Activated T-helper 9 cell treated with anti-CD3 and anti-CD28 coated beads, Interleukin-2, amount 50 U/mL, for 16 hours (primary cell): ENCODE results near the gene PTPRJ.
"Not testable (repeated sequence)": the region's sequence is repeated elsewhere in the genome, so short reads cannot be mapped to it uniquely, and the experiment has no call there.

Experiments used
- DNase-seq: peaks from one replicate; pipeline ENCODE4 v3.0.0-alpha.2; 2020; ENCODE audit warnings: low read depth

The PTPRJ gene

DNA sequence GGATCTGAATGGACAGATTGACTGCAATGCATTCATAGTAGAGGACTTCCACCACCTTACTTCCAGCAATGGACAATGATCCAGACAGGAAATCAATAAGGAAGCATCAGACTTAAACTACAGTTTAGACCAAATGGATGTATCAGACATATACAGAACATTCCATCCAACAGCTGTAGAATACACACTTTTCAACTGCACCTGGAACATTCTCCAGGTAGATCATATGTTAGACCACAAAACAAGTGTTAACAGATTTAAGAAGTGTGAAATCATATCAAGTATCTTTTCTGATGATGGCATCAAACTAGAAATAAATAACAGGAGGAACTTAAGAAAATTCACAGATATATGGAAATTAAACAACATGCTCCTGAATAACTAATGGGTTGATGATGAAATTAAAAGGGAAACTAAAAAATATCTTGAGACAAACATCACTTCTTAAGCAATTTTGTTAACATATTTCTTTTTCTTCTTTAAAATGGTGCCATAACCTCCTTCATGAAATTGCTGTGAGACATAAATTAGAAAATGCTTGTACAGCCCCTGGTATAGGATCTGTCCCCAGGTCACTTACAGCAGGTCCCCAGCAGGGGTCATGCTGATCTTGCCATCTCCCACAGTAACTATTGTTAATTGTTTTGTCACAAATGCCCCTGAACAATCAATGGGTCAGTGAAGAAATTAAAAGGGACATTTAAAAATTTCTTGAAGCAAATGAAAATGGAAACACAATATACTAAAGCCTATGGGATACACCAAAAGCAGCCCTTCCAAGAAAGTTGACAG is 136.3 kb downstream of the PTPRJ start:
- no peak for DNase-seq

DNA sequence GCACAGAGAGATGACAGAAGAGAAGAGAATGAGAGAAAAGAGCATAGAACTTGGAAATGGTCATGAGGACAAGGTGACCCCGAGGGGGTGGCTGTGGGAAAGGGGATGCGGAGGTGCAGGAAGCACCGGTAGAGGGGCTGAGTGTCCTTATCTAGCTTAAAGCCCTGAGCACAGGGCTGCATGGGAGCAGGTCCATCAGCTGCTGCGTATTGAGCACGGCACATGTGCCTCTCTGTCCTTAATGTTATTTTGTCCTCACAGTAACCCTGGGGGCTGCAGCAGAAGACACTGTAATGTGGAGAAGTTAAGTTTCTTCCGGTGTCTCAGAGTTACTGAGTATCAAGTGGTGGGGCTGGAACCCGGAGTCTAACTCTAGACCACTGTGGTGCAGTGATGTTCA is 141.9 kb downstream of the PTPRJ start:
- no peak for DNase-seq

DNA sequence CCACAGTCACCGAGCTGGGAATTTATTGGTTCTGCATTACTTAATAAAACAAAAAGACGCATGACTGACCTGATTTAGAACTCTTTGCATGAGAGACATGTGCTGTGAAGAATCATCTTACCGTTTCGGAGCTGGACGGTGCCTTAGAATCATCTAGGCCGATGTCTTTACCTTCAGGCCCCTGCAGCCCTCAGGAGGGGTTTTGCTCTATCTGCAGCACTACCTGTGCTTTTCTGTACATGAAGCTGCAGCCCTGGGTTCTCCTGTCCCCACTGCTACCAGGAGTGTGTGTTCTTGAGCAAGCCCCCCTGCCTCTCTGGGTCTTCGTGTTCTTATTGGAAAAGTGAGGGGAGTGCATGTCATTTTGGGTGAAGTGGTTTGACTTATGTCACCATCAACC is 142.3 kb downstream of the PTPRJ start:
- no peak for DNase-seq

DNA sequence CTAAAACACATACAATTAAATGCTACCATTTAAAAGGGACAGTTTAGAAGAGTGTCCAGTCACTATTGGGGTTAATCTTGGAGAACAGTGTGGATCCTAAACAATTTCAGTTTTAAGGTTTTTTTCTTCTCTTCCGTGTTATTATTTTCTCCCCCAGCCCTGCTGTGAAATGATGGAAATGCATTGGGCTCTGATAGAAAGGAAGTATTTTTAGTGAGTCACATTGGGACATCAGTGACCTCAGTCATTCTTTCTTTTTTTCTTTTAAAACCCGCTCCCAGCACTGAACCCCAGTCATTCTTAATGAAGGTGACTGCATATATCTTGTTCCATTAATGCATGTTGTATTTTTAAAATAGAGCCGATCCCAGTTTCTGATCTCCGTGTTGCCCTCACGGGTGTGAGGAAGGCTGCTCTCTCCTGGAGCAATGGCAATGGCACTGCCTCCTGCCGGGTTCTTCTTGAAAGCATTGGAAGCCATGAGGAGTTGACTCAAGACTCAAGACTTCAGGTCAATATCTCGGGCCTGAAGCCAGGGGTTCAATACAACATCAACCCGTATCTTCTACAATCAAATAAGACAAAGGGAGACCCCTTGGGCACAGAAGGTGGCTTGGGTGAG is 143.0 kb downstream of the PTPRJ start:
- no peak for DNase-seq

DNA sequence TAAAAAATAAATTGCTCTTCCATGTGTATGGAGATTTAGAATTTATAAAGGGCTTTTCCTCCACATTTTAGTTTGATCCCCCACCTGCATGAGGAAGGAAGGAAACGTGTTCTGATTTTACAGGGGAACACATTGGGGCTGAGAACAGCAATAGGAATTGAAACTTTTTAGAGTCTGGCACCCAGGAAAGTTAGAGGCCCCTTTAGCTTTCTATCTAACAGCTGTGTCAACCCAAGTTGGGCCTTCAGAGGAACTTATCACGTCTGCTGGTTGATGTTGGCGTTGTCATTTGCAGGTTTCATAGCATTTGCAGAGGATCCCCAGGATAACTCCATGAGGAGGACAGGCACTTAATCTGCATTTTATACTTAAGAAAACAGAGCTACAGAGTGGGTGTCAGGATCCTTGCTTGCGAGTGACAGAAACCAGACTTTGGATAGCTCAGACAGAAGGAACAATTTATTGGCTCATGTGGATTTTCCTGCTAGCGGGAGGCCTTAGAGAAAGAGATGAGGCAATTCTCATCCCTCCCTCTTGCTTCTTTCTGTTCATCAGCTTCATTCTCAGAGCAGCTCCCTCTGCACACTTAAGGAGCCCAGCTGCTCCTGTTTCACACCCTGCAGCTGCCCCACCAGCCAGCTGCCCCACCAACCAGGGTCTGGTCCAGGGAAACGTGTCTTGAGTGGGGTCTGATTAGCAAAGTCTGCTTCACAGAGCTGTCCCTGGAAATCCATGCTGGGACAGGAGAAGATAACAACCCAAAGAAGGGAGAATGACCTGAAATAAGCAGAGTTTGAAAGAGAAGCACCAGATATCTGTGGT is 143.8 kb downstream of the PTPRJ start:
- no peak for DNase-seq

DNA sequence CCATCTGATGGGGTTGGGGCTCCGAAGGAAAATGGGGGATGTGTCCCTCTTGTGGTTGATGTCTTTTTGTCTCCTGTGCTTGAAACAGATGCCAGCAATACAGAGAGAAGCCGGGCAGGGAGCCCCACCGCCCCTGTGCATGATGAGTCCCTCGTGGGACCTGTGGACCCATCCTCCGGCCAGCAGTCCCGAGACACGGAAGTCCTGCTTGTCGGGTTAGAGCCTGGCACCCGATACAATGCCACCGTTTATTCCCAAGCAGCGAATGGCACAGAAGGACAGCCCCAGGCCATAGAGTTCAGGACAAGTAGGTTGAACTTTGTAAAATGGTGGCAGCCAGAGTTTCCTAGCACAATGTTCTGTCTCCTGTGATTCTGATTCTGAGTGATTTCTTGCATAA is 144.5 kb downstream of the PTPRJ start:
- DNase-seq = no peak

DNA sequence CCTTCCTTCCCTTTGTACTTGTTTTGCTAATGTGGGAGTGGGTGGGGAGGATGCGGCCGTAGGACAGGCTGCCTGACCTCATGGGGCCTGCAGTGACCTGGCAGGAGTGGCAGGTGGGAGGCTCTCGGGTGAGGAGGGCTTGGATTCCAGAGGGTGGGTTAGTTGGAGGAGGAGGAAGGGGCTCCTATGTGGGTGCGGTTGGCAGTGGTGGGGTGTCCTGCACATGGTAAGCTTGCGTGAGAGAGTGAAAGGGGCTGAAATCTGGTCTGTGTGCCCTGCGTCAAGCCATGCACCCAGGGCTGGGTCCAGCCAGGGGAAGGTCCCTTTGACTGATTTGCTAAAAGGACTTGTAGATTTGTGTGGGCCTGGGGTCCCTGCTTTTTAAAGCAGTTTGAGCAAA is 145.5 kb downstream of the PTPRJ start:
- DNase-seq = no peak

DNA sequence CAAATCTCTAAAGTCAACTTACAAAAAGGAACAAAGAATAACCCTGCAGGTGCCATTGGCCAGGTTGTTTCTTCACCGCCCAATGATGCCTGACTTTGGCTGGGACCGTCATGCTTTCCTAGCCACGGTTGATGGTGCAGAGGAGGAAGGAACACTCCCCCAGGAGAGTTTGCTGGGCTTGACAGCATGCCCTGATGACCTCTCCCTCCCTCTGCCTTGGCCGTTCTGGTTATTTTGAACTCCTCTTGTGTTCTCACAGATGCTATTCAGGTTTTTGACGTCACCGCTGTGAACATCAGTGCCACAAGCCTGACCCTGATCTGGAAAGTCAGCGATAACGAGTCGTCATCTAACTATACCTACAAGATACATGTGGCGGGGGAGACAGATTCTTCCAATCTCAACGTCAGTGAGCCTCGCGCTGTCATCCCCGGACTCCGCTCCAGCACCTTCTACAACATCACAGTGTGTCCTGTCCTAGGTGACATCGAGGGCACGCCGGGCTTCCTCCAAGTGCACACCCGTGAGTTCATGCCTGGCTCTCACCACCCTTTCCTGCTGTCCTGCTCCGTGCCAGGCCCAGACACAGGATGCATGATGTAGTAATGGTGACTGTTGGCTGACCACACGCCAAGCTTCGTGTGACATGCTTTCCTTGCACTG is 147.3 kb downstream of the PTPRJ start:
- DNase-seq = no peak

DNA sequence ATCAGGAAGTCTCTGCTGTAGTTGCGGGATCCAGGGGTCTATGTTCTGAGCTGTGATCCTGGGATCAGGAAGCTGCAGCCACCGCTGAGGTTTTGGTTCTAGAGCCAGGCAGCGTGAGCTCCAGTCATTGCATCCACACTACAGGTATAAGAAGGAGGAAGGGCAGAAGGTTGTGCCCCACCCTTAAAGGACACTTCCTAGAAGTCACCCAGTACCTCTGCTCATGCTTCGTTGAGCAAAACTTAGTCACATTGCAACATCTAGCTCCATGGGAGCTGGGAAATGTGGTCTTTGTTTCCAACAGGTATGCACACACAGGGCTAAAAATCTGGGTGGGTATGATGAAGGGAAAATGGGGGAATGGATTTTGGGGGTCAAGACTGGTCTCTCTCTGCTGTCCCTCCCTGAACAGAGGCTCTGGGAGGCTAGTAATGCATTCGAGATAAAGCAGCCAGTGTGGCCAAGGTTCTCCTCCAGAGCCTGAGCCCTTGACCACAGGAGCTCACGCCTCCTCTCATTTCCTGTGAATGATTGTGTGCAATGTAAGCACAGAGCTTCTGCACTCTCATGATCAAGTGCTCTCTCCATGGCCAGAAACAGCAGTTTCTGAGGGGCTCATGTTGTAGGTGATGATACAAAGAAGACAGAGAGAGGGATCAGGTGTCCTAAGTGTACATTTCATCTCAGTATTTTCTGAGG is 149.5 kb downstream of the PTPRJ start:
- no peak for DNase-seq

DNA sequence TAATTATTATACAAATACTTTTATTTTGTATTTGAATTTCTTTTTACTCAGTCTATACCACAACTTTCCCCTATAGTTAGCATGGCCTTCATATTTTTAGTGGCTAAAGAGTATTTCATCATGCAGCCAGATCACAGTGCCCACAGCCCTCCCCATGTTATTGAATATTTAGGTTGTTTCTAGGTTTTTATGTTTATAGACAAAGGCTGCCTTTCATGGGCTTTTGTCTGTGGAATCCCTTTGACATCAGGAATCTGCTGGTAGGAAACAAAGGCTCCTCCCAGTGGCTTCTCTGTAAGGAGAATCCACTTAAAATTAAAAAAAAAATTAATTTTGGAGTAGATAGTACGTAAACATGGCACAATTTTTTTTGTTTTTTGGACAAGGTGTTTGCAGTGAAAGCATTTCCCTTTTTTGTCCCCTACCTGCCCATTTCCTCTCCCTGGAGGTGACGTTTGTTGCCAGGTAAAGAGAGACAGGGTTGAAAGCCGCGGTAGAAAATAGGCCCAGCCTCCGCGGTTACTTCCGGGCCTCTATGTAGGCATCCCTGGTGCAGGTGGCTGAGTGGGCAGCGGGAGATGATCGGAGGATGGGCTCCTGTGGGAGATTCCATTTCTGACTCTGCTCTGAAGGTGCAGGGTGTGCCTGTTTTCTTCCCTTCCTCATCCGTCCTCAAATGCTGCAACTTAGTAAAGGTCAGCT is 154.0 kb downstream of the PTPRJ start:
- DNase-seq = no peak

DNA sequence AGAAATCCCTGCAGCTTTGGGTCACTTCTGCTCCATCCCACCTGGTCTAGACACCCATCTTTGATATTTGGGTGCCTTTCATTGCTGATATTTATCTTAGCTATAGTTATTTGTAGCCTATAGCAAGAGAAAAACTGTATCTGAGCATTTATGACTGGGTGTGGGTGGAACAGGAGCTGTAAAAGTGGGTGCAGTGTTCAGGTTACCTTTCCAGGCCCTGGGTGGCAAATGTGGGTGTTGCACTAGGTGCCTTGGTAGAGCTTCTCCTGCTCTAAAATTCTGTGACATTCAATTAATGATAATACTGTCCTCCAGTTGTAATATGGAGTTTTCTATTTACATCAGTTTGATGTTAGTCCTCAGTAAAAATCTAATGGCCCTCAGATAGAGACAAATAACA is 157.9 kb downstream of the PTPRJ start:
- no peak for DNase-seq

DNA sequence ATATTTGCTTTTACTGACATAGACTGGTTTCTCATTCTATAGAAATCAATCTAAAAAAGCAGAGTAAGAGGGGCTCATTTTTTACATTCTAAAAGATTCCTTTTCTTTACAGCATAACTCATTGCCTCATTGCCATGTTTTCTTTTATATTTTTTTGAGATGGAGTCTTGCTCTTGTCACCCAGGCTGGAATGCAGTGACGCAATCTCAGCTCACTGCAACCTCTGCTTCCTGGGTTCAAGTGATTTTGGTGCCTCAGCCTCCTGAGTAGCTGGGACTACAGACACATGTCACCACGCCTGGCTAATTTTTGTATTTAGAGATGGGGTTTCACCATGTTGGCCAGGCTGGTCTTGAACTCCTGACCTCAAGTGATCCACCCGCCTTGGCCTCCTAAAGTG is 159.5 kb downstream of the PTPRJ start:
- not testable (repeated sequence) for DNase-seq

DNA sequence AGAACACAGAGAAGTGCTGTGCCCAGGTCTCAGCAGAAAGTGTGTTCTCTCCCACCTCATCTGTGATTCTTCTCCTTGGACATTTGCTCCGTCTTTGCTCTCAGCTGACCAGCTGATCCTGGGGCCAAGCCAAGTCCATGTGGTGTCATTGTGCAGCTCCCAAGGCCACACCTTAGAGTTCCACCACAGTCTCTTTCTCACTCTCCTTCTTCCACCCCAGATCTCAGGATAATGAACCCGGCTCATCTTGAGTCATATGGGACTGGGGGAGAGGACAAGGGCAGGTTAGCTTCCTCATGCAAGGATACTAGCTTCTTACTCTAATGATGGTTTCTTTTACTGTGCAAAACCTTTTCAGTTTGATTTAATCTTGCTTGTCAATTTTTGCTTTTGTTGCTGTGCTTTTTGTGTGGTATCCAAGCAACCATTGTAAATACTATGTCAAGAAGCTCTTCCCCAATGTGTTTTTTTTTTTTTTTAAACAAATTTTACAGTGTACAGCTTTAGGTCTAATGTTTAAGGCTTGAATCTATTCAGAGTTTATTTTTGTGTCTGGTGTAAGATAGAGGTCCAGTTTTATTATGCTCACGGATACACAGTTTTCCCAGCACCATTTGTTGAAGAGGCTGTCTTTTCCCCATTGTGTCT is 161.2 kb downstream of the PTPRJ start:
- no peak for DNase-seq

DNA sequence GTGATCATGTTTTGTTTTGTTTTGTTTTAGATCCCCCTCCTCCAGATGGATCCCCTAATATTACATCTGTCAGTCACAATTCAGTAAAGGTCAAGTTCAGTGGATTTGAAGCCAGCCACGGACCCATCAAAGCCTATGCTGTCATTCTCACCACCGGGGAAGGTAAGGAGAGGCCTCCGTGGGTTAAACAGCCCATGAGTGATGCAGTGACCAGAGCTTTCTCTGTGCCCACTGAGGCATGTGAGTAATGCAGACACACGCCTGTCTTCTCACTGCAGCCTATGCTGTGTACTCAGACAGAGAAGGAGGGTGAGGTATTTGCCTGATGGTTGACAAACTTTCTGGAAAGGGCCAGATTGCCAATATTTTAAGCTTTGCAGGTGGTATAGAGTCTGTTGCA is 162.5 kb downstream of the PTPRJ start:
- DNase-seq = no peak

DNA sequence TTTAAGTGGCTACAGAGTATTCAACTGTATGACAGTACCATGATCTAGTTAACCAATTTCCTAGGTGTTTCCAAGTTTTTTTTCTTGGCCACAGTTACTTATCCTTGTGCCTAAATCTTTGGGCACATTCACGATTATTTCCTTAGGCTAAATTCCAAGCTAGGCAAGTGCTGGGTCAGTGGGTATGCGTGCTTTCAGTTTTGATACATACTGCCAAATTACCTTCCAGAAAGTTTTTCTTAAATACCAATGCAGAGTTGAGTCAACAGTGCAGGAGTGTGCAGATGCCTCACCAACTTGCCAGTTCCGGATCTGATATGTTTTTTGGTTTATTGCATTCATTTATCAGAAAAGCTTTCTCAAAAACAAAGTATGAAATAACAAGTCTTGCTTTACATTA is 168.4 kb downstream of the PTPRJ start:
- no peak for DNase-seq

DNA sequence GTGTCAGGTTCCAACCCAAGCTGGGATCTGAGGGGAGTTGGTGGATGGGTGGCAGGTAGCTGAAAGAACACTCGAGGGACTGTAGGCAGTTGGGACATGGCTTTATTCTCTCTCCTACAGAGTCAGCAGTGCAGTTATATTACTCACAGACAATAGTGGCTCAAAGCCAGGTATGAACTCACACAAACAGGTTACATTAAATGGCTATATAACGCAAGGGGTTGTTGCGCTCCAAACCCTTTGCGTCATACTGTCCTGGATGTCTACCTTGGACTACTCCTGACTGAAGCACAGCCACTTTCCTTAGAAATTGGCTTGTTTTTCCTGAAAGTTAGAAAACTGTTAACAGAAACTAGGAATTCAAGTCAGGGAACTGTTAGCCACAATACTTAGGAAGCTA is 169.9 kb downstream of the PTPRJ start:
- no peak for DNase-seq

DNA sequence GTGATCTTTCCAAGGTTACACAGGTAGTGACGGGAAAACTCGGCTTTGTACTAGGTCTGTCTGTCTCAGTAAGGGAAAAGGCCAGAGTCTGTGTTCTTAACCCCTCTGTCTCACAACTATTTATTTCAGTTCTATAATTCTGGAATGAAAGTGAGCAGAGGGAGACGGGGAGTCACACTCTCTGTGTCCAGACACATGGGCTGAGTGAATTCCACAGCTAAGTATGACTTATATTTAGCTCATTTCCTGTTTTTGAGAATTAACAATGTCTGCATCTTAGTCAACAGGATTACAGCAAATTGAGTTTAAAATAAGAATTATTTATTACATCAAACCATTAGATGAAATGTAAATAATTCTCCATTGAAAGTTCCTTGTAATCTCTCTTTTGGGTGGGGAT is 173.8 kb downstream of the PTPRJ start:
- no peak for DNase-seq

DNA sequence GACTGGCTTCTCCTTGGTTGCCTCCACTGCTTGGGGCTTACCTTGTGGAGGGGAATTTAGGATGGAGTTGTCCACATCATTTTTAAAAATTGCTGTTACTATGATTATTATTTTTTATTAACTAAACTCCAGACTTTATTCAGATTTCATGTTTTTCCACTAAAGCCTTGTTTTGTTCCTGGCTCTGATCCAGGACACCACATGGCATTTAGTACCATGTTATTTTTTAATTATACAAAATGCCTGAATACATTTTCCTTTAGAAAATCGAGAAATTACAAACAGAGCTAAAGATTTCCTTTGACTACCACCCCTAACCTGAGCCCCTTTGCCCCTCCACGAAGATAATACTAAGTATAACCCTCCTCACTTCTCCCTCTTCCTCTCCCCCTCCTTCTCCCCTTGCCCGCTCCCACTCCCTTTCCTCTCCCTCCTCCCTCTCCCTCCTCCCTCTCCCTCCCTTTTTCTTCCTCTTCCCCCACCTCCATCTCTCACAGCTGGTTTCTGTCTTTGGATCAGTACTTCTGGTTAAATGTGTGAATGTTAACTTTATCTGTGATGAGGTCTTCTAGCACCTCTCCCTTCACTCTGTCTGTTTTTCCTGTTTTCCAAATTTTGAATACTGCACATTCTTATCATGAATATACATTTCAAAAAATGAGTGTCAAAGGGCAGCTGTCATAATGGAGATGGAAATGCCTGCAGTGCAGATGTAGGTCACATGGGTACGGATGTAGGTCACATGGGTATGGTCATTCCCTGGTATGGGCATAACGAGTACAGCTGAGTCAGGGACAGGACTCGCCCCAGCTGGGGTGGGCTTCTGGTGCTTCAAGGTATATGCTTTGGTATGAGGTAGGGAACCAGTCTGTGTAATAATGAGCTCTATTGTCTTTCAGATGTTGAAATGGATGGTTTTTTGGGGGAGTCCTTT is 181.9 kb downstream of the PTPRJ start:
- no peak for DNase-seq

DNA sequence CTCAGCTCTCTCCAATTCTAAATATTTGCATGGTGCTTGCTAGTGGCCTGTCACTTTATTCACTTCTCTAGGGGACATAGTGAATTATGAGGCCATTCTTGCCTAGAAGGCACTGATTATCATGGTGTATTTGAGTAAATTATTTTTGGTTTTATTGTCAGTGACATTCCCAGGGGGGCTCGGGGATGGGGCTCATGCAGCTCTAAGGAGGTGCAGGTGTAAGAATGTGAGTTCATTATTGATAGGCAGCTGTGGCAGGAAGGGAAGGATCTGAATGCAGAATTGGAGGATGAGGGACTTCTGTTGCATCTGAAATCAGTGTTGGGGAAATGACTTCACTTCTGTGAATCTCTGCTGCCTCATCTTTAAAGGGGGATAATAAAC is 182.5 kb downstream of the PTPRJ start:
- DNase-seq = no peak
